ENCODE results near the gene E2F4. TPM values are rescaled to one million over a fixed set of nuclear protein-coding genes. Genes with fewer than 3 reads are reported as not detected.

The E2F4 gene
- total and polyA plus RNA-seq, 9 of the 15 experiments (the other 6 are each of a cell fraction or from before 2014, with no cell fraction given), result 9.7 to 139 (median 106) TPM

GRCh38 chr16:67247192-67248072 is 55.5 kb downstream of the E2F4 start, which contains the start of gene FHOD1:
Gene FHOD1, minus strand, starts transcription at chr16:67247481. Its CDS starts 71 bp downstream, at chr16:67247410.
- Histone ChIP-seq H3K36me3 (ENCODE audit: control insufficient read depth, insufficient read depth, low read length) (peaks cover 16% of the 10 kb centered on the region; the same call in 1 of the 3 replicates), H3K27ac (ENCODE audit: extremely low read depth, low read depth, low read length) (peak within 1 kb of the TSS; percentile 68), H3K4me2 (ENCODE audit: insufficient read depth, low read length) (peak within 1 kb of the TSS; percentile 91), H2AFZ (ENCODE audit: low read depth, low read length) (peak within 1 kb of the TSS; percentile 86), H3K4me3 (peak within 1 kb of the TSS; percentile 88), H4K20me1 (replicated peaks; ENCODE audit: control insufficient read depth, insufficient read depth, low read length) (no peaks in the 10 kb centered on the region), H3K9ac (ENCODE audit: insufficient read depth in 1 of 2, low read depth in 2 of 2, low read length in 2 of 2) (peak within 1 kb of the TSS; percentile 79 to 96), H3K4me1 (replicated peaks in 1 of 2; ENCODE audit: control insufficient read depth in 2 of 2, insufficient read depth in 2 of 2, low read length in 2 of 2) (peaks cover 48 to 67% of the 10 kb centered on the region in 2 experiments), H3K79me2 (ENCODE audit: control insufficient read depth, insufficient read depth, low read length) (peaks cover 47% of the 10 kb centered on the region), H3K9me3 (replicated peaks; ENCODE audit: control insufficient read depth, insufficient read depth, low read depth, low read length) (no peaks in the 10 kb centered on the region), H3K27me3 (ENCODE audit: control insufficient read depth in 2 of 2, insufficient read depth in 2 of 2, low read length in 2 of 2) (no peaks in the 10 kb centered on the region), H3K9me1 (ENCODE audit: control insufficient read depth, insufficient read depth, low read length) (no peaks in the 10 kb centered on the region)
- peak; percentile 84 for ATAC-seq
- peak; percentile 94 to 98 (median 96) for DNase-seq (ENCODE audit: extremely low read depth in 1 of 4, low spot score in 3 of 4)
- WGBS (ENCODE audit: insufficient coverage, low coverage, missing lambda C conversion rate), result 0% methylated on average over 41 of the region's 60 CpGs
- in situ Hi-C loops (cut with MboI), result no loop called here
- intact Hi-C loops (cut with micrococcal nuclease), result loop anchor here (2.0 to 10.0 kb wide), 4 partner anchors 55 to 295 kb away; partner anchors contain the start of genes CBFB and E2F4
- ChIA-PET CTCF (ENCODE audit: low intra/inter-chr PET ratio) (interaction anchor here (1.2 kb wide), 1 partner anchor 62 kb away, joined by 4 read pairs; no protein-coding TSS in a partner anchor), POLR2A (interaction anchor here (0.6 to 1.0 kb wide), 6 partner anchors 9 to 358 kb away, joined by 3 to 5 read pairs (median 4); partner anchors contain the start of gene ATP6V0D1)
- BruUV-seq (replicated peaks), result no TSS peak
- FAIRE-seq, result peak; percentile 98
- TF ChIP-seq FIP1L1 (IDR thresholded peaks at IDR 0.05; ENCODE audit: low read depth, low read length, poor library complexity, severe bottlenecking) (peak; percentile 76), LCOR (CRISPR knock-in tag; IDR thresholded peaks at IDR 0.05) (peak; percentile 55; the same call in 1 of the 2 replicates), ZFX (CRISPR knock-in tag; IDR thresholded peaks at IDR 0.05) (peak; percentile 81), PHF20 (IDR thresholded peaks at IDR 0.05; ENCODE audit: partially characterized antibody) (peak; percentile 20), RERE (CRISPR knock-in tag; IDR thresholded peaks at IDR 0.05; ENCODE audit: borderline replicate concordance) (no peak), DPF2 (IDR thresholded peaks at IDR 0.05) (0 out of 2 replicates have a peak, but pooled peaks have one; percentile 33), POLR2A (conservative IDR thresholded peaks at IDR 0.05) (peak; percentile 90), BRCA1 (IDR thresholded peaks at IDR 0.05) (no peak), BRCA1 (CRISPR knock-in tag; IDR thresholded peaks at IDR 0.05) (no peak), CCNT2 (IDR thresholded peaks at IDR 0.05; ENCODE audit: borderline replicate concordance, extremely low read depth, insufficient read length, low read depth, low read length) (peak; percentile 71), HNRNPH1 (optimal IDR thresholded peaks at IDR 0.05; ENCODE audit: low read depth, low read length) (no peak), THRAP3 (IDR thresholded peaks at IDR 0.05; ENCODE audit: borderline replicate concordance) (peak; percentile 34; the same call in 1 of the 2 replicates), ZNF224 (CRISPR knock-in tag; IDR thresholded peaks at IDR 0.05) (no peak), U2AF1 (optimal IDR thresholded peaks at IDR 0.05; ENCODE audit: low read depth, low read length) (peak; percentile 69)
- TF ChIP-seq, protein P1, sequence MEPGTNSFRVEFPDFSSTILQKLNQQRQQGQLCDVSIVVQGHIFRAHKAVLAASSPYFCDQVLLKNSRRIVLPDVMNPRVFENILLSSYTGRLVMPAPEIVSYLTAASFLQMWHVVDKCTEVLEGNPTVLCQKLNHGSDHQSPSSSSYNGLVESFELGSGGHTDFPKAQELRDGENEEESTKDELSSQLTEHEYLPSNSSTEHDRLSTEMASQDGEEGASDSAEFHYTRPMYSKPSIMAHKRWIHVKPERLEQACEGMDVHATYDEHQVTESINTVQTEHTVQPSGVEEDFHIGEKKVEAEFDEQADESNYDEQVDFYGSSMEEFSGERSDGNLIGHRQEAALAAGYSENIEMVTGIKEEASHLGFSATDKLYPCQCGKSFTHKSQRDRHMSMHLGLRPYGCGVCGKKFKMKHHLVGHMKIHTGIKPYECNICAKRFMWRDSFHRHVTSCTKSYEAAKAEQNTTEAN (CRISPR knock-in tag; IDR thresholded peaks at IDR 0.05), result 0 out of 2 replicates have a peak, but pooled peaks have one; percentile 56
